H1 (cell line): Measurements from ENCODE around the gene BNC2. TPM values are rescaled to one million over a fixed set of nuclear protein-coding genes. Genes with fewer than 3 reads are reported as not detected.

Experiments
- CTCF ChIA-PET: fragments of 300-600 bp; sonication (Branson Sonifier 250); formaldehyde crosslinking; loops from one replicate; lab custom pipeline; 2021; ENCODE audit not compliant: partially characterized antibody; lab: Charles Lee
- POLR2A ChIA-PET: fragments of 300-600 bp; sonication (Branson Sonifier 250); formaldehyde crosslinking; loops from one replicate; lab custom pipeline; 2021; ENCODE audit warnings: inconsistent platforms; ENCODE audit not compliant: partially characterized antibody; lab: Charles Lee
- DNase-seq, 2 experiments: peaks; one replicate each; pipeline versions ENCODE4 v3.0.0 to v3.0.0-alpha.2; 2010 to 2022; ENCODE audit warnings: low spot score in 2 of 2, low read depth in 1 of 2, mixed read lengths in 1 of 2
- FAIRE-seq: peaks from 2 replicates; lab custom pipeline; 2011; peaks lifted over from hg19 to GRCh38; lab: Jason Lieb, UNC
- H2AFZ ChIP-seq: 2 replicates; pipeline ENCODE4 v1.8.1; 2012; ENCODE audit warnings: low read length, inconsistent platforms
- H2AK5ac ChIP-seq: 2 replicates; pipeline ENCODE4 v1.6.1; 2013; ENCODE audit warnings: low read depth, low read length
- H2BK120ac ChIP-seq: replicated peaks from 2 replicates; pipeline ENCODE3; 2013; ENCODE audit warnings: low read depth, low read length, inconsistent platforms
- H2BK12ac ChIP-seq: 2 replicates; pipeline ENCODE4 v1.6.1; 2013; ENCODE audit warnings: low read depth, low read length
- H2BK15ac ChIP-seq: 2 replicates; pipeline ENCODE4 v1.6.1; 2013; ENCODE audit warnings: low read length
- H2BK20ac ChIP-seq: 2 replicates; pipeline ENCODE4 v1.6.1; 2013; ENCODE audit warnings: low read length
- H2BK5ac ChIP-seq: 2 replicates; pipeline ENCODE4 v1.6.1; 2013; ENCODE audit warnings: low read depth, low read length
- H3K14ac ChIP-seq: 2 replicates; pipeline ENCODE4 v1.6.1; 2013; ENCODE audit warnings: inconsistent platforms; ENCODE audit not compliant: insufficient read length
- H3K18ac ChIP-seq: 2 replicates; pipeline ENCODE4 v1.6.1; 2013; ENCODE audit warnings: low read length; ENCODE audit errors: extremely low read depth
- H3K23ac ChIP-seq: 2 replicates; pipeline ENCODE4 v1.6.1; 2013; ENCODE audit warnings: inconsistent platforms; ENCODE audit not compliant: insufficient read length
- H3K23me2 ChIP-seq: 2 replicates; pipeline ENCODE4 v1.6.1; 2013; ENCODE audit warnings: low read depth, low read length
- H3K27ac ChIP-seq: 2 replicates; pipeline ENCODE4 v1.6.1; 2011; ENCODE audit warnings: low read depth, low read length, inconsistent platforms
- H3K27me3 ChIP-seq, 4 experiments: replicated peaks in 1 of 4; 1 replicate in 1 of 4; 2 replicates in 3 of 4; pipeline versions ENCODE4 v1.6.1 to v1.8.1; 2011 to 2013; ENCODE audit warnings: low read length in 3 of 4, mild to moderate bottlenecking in 3 of 4, inconsistent platforms in 2 of 4, mixed read lengths in 2 of 4, moderate library complexity in 1 of 4; ENCODE audit not compliant: control insufficient read depth in 3 of 4, insufficient read depth in 3 of 4; ENCODE audit errors: extremely low read depth in 1 of 4
- H3K36me3 ChIP-seq, 4 experiments: 2 replicates each; pipeline versions ENCODE4 v1.6.1 to v1.8.1; 2011 to 2013; ENCODE audit warnings: mild to moderate bottlenecking in 4 of 4, low read length in 3 of 4, moderate library complexity in 2 of 4, control low read depth in 1 of 4, inconsistent platforms in 1 of 4; ENCODE audit not compliant: insufficient read depth in 4 of 4, control insufficient read depth in 2 of 4
- H3K4ac ChIP-seq: replicated peaks from 2 replicates; pipeline ENCODE3; 2013; ENCODE audit warnings: low read length, low read depth, mixed read lengths, inconsistent platforms; ENCODE audit not compliant: insufficient read length
- H3K4me1 ChIP-seq, 4 experiments: replicated peaks in 1 of 4; 1 replicate in 1 of 4; 2 replicates in 3 of 4; pipeline versions ENCODE4 v1.6.1 to v1.8.1; 2011 to 2013; ENCODE audit warnings: low read length in 3 of 4, inconsistent platforms in 2 of 4, mixed read lengths in 1 of 4; ENCODE audit not compliant: insufficient read depth in 4 of 4, control insufficient read depth in 3 of 4
- H3K4me2 ChIP-seq, 2 experiments: 2 replicates each; pipeline versions ENCODE4 v1.6.1 to v1.8.1; 2011 to 2013; ENCODE audit warnings: low read depth in 2 of 2, low read length in 2 of 2, control low read depth in 1 of 2, inconsistent platforms in 1 of 2, mild to moderate bottlenecking in 1 of 2; ENCODE audit not compliant: insufficient read depth in 1 of 2
- H3K4me3 ChIP-seq, 4 experiments: fragments of 200-600, 300-600 bp in 1 of 4; sonication (generic), shearing (Covaris generic), sonication (Bioruptor Twin) in 1 of 4; 2 replicates each; pipeline versions ENCODE4 v1.5.1 to v1.8.1; 2011 to 2016; ENCODE audit warnings: low read length in 4 of 4, low read depth in 3 of 4, control low read depth in 2 of 4, inconsistent platforms in 2 of 4, mild to moderate bottlenecking in 2 of 4, mixed read lengths in 1 of 4, moderate library complexity in 1 of 4; ENCODE audit not compliant: insufficient read depth in 2 of 4; ENCODE audit errors: extremely low read depth in 1 of 4
- H3K56ac ChIP-seq: replicated peaks from 2 replicates; pipeline ENCODE3; 2013; ENCODE audit warnings: low read depth, mild to moderate bottlenecking, mixed read lengths, low read length, inconsistent platforms; ENCODE audit not compliant: insufficient read length
- H3K79me1 ChIP-seq: 2 replicates; pipeline ENCODE4 v1.6.1; 2013; ENCODE audit warnings: low read depth, low read length, control low read depth
- H3K79me2 ChIP-seq, 2 experiments: 2 replicates each; pipeline versions ENCODE4 v1.6.1 to v1.8.1; 2012 to 2013; ENCODE audit warnings: low read length in 2 of 2, mild to moderate bottlenecking in 2 of 2, inconsistent platforms in 1 of 2; ENCODE audit not compliant: insufficient read depth in 2 of 2, control insufficient read depth in 1 of 2
- H3K9ac ChIP-seq, 4 experiments: replicated peaks in 1 of 4; 1 replicate in 1 of 4; 2 replicates in 3 of 4; pipeline versions ENCODE4 v1.6.1 to v1.8.1; 2011 to 2013; ENCODE audit warnings: low read depth in 3 of 4, low read length in 3 of 4, control low read depth in 2 of 4, mild to moderate bottlenecking in 2 of 4, moderate library complexity in 2 of 4, inconsistent platforms in 1 of 4; ENCODE audit errors: extremely low read depth in 1 of 4
- H3K9me3 ChIP-seq, 2 experiments: 2 replicates each; pipeline versions ENCODE4 v1.6.1 to v1.8.1; 2012 to 2013; ENCODE audit warnings: mild to moderate bottlenecking in 2 of 2, moderate library complexity in 2 of 2, control low read depth in 1 of 2, inconsistent platforms in 1 of 2, low read depth in 1 of 2, low read length in 1 of 2, mixed read lengths in 1 of 2; ENCODE audit not compliant: insufficient read depth in 2 of 2
- H4K20me1 ChIP-seq, 2 experiments: replicated peaks in 1 of 2; 2 replicates each; pipeline versions ENCODE3 to v1.8.1; 2011 to 2013; ENCODE audit warnings: inconsistent platforms in 2 of 2, low read length in 2 of 2, mild to moderate bottlenecking in 1 of 2; ENCODE audit not compliant: insufficient read depth in 2 of 2, control insufficient read depth in 1 of 2
- H4K5ac ChIP-seq: 2 replicates; pipeline ENCODE4 v1.6.1; 2013; ENCODE audit warnings: low read length, low read depth, mixed read lengths, inconsistent platforms; ENCODE audit not compliant: insufficient read length
- H4K8ac ChIP-seq: 2 replicates; pipeline ENCODE4 v1.8.0; 2013; ENCODE audit warnings: mild to moderate bottlenecking, moderate library complexity, low read length, inconsistent platforms; ENCODE audit not compliant: insufficient read depth; ENCODE audit errors: extremely low read depth
- H4K91ac ChIP-seq: replicated peaks from 2 replicates; pipeline ENCODE3; 2013; ENCODE audit warnings: low read length, mixed read lengths, inconsistent platforms; ENCODE audit not compliant: insufficient read length
- ASH2L ChIP-seq: fragments of 200-600, 300-600 bp; sonication (generic); IDR thresholded peaks from one replicate; pipeline ENCODE4 v1.7.1; 2017; ENCODE audit warnings: low read length
- CHD2 ChIP-seq: IDR thresholded peaks from 2 replicates; pipeline ENCODE4 v1.6.1; 2012; ENCODE audit warnings: low read length, improper control_type of control experiment
- POU5F1 ChIP-seq: IDR thresholded peaks from 2 replicates; pipeline ENCODE4 v1.6.1; 2011; ENCODE audit warnings: low read depth, mild to moderate bottlenecking, low read length, moderate library complexity
- RBBP5 ChIP-seq: IDR thresholded peaks from 2 replicates; pipeline ENCODE4 v1.7.1; 2012; ENCODE audit warnings: low read depth, mild to moderate bottlenecking, inconsistent platforms, low read length, moderate library complexity, borderline replicate concordance
- SIRT6 ChIP-seq: IDR thresholded peaks from one replicate; pipeline ENCODE4 v1.7.1; 2012; ENCODE audit warnings: low read length, inconsistent platforms
- TAF7 ChIP-seq: optimal IDR thresholded peaks from 2 replicates; pipeline ENCODE3; 2011; ENCODE audit warnings: low read depth, mild to moderate bottlenecking, inconsistent platforms, low read length, moderate library complexity, borderline replicate concordance
- TBP ChIP-seq: IDR thresholded peaks from 2 replicates; pipeline ENCODE4 v1.6.1; 2011; ENCODE audit warnings: low read depth, low read length, improper control_type of control experiment
- WGBS, 2 experiments: shearing (Covaris generic) in 1 of 2; methylation state at CpG; one replicate each; pipeline versions ENCODE4 v1.1.6 to v1.1.7; 2013 to 2015; ENCODE audit warnings: low lambda C conversion rate in 2 of 2, mixed read lengths in 2 of 2, inconsistent platforms in 1 of 2, low coverage in 1 of 2, missing lambda C conversion rate in 1 of 2; ENCODE audit not compliant: insufficient replicate concordance in 2 of 2, insufficient coverage in 1 of 2, insufficient read length in 1 of 2; ENCODE audit errors: extremely low coverage in 1 of 2, missing lambda C conversion rate in 1 of 2; 5-methylcytosine and 5-hydroxymethylcytosine counted together
- polyA plus RNA-seq, 7 experiments: library from polyadenylated mRNA; depleted of rRNA in 3 of 7; stranded (reverse) in 5 of 7; unstranded in 2 of 7; fragments of >200 nt in 5 of 7; fragments of 200-250 nt in 2 of 7; gene quantifications; 1 replicate in 5 of 7; 2 replicates in 1 of 7; 4 replicates in 1 of 7; pipeline versions ENCODE4 v1.2.1 to v1.2.3, GENCODE V29; 2011 to 2013; ENCODE audit warnings: missing spikeins in 2 of 7, mixed read lengths in 2 of 7
- total RNA-seq: library from RNA; stranded (reverse); fragmentation: NEBNext Ultra II Directional; extraction: Animal tissue kit (Norgen Biotek cat#: 25700); gene quantifications from 2 replicates; pipeline ENCODE4 v1.2.1, GENCODE V29; 2021
- TF ChIP-seq, protein P1 (sequence below): IDR thresholded peaks from 2 replicates; pipeline ENCODE4 v1.6.1; 2012; ENCODE audit warnings: inconsistent platforms
- TF ChIP-seq, protein P2 (sequence below): IDR thresholded peaks from 2 replicates; pipeline ENCODE4 v1.6.1; 2011; ENCODE audit warnings: low read depth, mild to moderate bottlenecking, low read length; ENCODE audit not compliant: insufficient read depth
- TF ChIP-seq, protein P3 (sequence below): IDR thresholded peaks from 2 replicates; pipeline ENCODE4 v1.6.1; 2012; ENCODE audit warnings: inconsistent platforms

BNC2 gene
- total and polyA plus RNA-seq, 2 of the 8 experiments (the other 6 are each of a cell fraction or from before 2014, with no cell fraction given): 16.0 to 26.8 TPM

DNA sequence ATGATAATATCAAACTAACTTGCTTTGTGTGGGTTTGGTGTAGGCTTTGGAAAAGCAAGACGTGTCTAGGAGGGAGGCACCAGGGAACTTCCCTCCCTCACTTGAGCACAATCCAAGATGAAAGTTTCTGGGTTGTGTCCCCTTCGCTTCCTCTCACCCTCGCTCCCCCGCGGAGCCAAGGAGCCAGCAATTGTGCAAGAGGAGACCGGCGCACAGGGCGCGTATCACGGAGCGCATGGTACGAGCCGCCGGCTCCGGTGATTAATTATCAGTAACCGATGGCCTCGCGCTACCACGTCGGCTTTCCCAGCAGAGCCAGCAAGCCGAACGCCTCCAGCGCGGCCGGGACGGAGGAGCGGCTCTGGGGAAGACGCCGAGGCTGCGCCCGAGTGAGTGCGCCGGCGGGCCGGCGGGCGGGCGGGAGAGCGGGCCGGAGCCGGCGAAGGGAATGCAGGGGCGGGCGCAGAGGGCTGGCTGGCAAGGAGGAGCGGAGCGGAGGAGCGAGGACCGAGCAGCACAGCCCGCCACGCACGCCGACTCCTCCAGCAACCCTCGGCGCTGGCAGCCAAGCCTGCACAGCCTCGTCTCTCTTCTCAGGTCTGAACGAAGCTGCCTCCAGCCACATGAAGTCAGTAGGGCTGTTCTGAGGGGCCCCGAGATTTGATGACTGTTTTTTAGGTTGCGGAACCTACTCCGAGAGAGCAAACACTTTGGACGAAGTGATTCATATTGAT, 143.6 kb downstream of the BNC2 start:
- POLR2A ChIA-PET: interaction anchor here (0.6 to 1.8 kb wide), 9 partner anchors 8 to 105 kb away, joined by 3 to 8 read pairs (median 4); no protein-coding TSS in a partner anchor
- H2BK5ac ChIP-seq: peak overlapping the region; percentile 67
- no peaks in the 10 kb centered on the region for H4K20me1 ChIP-seq
- CTCF ChIA-PET: interaction anchor here (0.9 to 2.8 kb wide), 3 partner anchors 16 to 136 kb away, joined by 3 to 9 read pairs (median 3); no protein-coding TSS in a partner anchor
- H2BK120ac ChIP-seq: no peak overlapping the region
- peak overlapping the region; percentile 64 for H4K5ac ChIP-seq
- H3K4me3 ChIP-seq: peak overlapping the region; percentile 63 to 80 (median 75)
- no peak overlapping the region; the same call in 1 of the 2 replicates for H2BK15ac ChIP-seq
- H3K4ac ChIP-seq: no peak overlapping the region
- H3K14ac ChIP-seq: no peak overlapping the region
- FAIRE-seq: peak; percentile 72
- H3K27ac ChIP-seq: peak overlapping the region; percentile 73
- peaks cover 3% of the 10 kb centered on the region for H3K23me2 ChIP-seq
- no peak overlapping the region for H2AK5ac ChIP-seq
- no peaks in the 10 kb centered on the region for H3K36me3 ChIP-seq
- H4K91ac ChIP-seq: no peak overlapping the region
- DNase-seq: peak in 1 of 2 experiments; percentile 86
- peak overlapping the region; percentile 93 for H3K18ac ChIP-seq
- peak overlapping the region; percentile 59 to 70 for H3K4me2 ChIP-seq
- H2BK12ac ChIP-seq: peak overlapping the region; percentile 82
- no peaks in the 10 kb centered on the region for H3K27me3 ChIP-seq
- peak overlapping the region; percentile 66 to 81 (median 68) for H3K9ac ChIP-seq
- peaks cover 0 to 47% of the 10 kb centered on the region in 2 experiments; a peak in 3 of 4 replicates for H3K79me2 ChIP-seq
- H3K9me3 ChIP-seq: no peaks in the 10 kb centered on the region
- no peaks in the 10 kb centered on the region for H3K79me1 ChIP-seq
- 2% methylated on average over 42 of the region's 60 CpGs; no CpG with 5 or more reads in 1 of the 2 experiments for WGBS, 2 experiments
- H2BK20ac ChIP-seq: no peak overlapping the region
- H2AFZ ChIP-seq: no peak overlapping the region
- peak overlapping the region; percentile 35 for H3K56ac ChIP-seq
- peak overlapping the region; percentile 96 for H4K8ac ChIP-seq
- peaks cover 10 to 26% (median 23%) of the 10 kb centered on the region in 4 experiments; a peak in 6 of 7 replicates for H3K4me1 ChIP-seq
- H3K23ac ChIP-seq: no peak overlapping the region
- TF ChIP-seq, protein P1, sequence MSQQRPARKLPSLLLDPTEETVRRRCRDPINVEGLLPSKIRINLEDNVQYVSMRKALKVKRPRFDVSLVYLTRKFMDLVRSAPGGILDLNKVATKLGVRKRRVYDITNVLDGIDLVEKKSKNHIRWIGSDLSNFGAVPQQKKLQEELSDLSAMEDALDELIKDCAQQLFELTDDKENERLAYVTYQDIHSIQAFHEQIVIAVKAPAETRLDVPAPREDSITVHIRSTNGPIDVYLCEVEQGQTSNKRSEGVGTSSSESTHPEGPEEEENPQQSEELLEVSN: peak; percentile 42; the same call in 1 of the 2 replicates
- peak; percentile 98 for TF ChIP-seq RBBP5
- TF ChIP-seq CHD2: no peak
- peak; percentile 60; the same call in 1 of the 2 replicates for TF ChIP-seq TBP
- TF ChIP-seq SIRT6: no peak
- TF ChIP-seq, protein P2, sequence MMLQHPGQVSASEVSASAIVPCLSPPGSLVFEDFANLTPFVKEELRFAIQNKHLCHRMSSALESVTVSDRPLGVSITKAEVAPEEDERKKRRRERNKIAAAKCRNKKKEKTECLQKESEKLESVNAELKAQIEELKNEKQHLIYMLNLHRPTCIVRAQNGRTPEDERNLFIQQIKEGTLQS: no peak
- TF ChIP-seq, protein P3, sequence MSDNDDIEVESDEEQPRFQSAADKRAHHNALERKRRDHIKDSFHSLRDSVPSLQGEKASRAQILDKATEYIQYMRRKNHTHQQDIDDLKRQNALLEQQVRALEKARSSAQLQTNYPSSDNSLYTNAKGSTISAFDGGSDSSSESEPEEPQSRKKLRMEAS: peak; percentile 58; the same call in 1 of the 2 replicates
- peak; percentile 100 for TF ChIP-seq ASH2L
- TF ChIP-seq POU5F1: no peak
- peak; percentile 77 for TF ChIP-seq TAF7
